Activated T-cell treated with anti-CD3 and anti-CD28 coated beads, Interleukin-2, amount 50 U/mL, for 72 hours (primary cell): ENCODE data around the gene OTUD4. TPM values are rescaled to one million over a fixed set of nuclear protein-coding genes. Genes with fewer than 3 reads are reported as not detected.
A peak's percentile ranks its signal among the peaks of the same experiment; 100 is the strongest.

ENCODE experiments used
- ATAC-seq, 2 donors: fragments of 150-1000 bp; cut with Tn5 transposase; replicated peaks in 1 of 2; 2 replicates each; pipeline ENCODE4 v1.10.0; 2021; ENCODE audit warnings: moderate library complexity in 2 of 2, mild to moderate bottlenecking in 1 of 2
- DNase-seq, 2 donors: peaks; one replicate each; pipeline ENCODE4 v3.0.0; 2021 to 2022; ENCODE audit warnings: mixed read lengths in 1 of 2
- H3K27ac Mint-ChIP-seq: one replicate; pipeline ENCODE4 v1.8.0; 2022; ENCODE audit warnings: mild to moderate bottlenecking, moderate library complexity, mixed read lengths
- H3K27me3 Mint-ChIP-seq: one replicate; pipeline ENCODE4 v1.8.0; 2022; ENCODE audit warnings: low read depth, mixed read lengths
- H3K36me3 Mint-ChIP-seq, 2 donors: one replicate each; pipeline ENCODE4 v1.8.0; 2022; ENCODE audit warnings: mixed read lengths in 2 of 2, mild to moderate bottlenecking in 1 of 2; ENCODE audit not compliant: insufficient read depth in 2 of 2
- H3K4me1 Mint-ChIP-seq: one replicate; pipeline ENCODE4 v1.8.0; 2022; ENCODE audit warnings: low read depth, mixed read lengths
- H3K4me3 Mint-ChIP-seq, 2 donors: one replicate each; pipeline ENCODE4 v1.8.0; 2022; ENCODE audit warnings: mild to moderate bottlenecking in 2 of 2, mixed read lengths in 2 of 2, moderate library complexity in 2 of 2
- H3K9me3 Mint-ChIP-seq, 2 donors: one replicate each; pipeline ENCODE4 v1.8.0; 2022; ENCODE audit warnings: mixed read lengths in 2 of 2
- total RNA-seq, 2 donors: library from RNA; stranded (reverse); gene quantifications; one replicate each; pipeline ENCODE4 v1.2.3, GENCODE V29; 2022

Gene OTUD4
- total RNA-seq, 2 donors from 2014 or later: 50.0 to 67.3 TPM

GRCh38 chr4:145097331-145097820 is 83.0 kb downstream of the OTUD4 start:
- DNase-seq: no peak
- H3K27me3 Mint-ChIP-seq: no peaks in the 10 kb centered on the region
- H3K36me3 Mint-ChIP-seq: peaks cover 19 to 33% of the 10 kb centered on the region in 2 donors
- peak overlapping the region; percentile 99 for H3K27ac Mint-ChIP-seq
- H3K4me1 Mint-ChIP-seq: peaks cover 5% of the 10 kb centered on the region
- peak overlapping the region; percentile 91 to 98 for H3K4me3 Mint-ChIP-seq
- no peaks in the 10 kb centered on the region for H3K9me3 Mint-ChIP-seq
- peak; percentile 3 for ATAC-seq

GRCh38 chr4:145093638-145094037 is 86.8 kb downstream of the OTUD4 start:
- DNase-seq (no peak), ATAC-seq (no peak)
- no peaks in the 10 kb centered on the region for H3K27me3 Mint-ChIP-seq
- H3K9me3 Mint-ChIP-seq: no peaks in the 10 kb centered on the region
- H3K27ac Mint-ChIP-seq: no peak overlapping the region
- peaks cover 16% of the 10 kb centered on the region for H3K4me1 Mint-ChIP-seq
- H3K4me3 Mint-ChIP-seq: no peak overlapping the region
- H3K36me3 Mint-ChIP-seq: peaks cover 24 to 40% of the 10 kb centered on the region in 2 donors

- Mint-ChIP-seq H3K4me3 (no peak overlapping the region), H3K36me3 (peaks cover 25 to 53% of the 10 kb centered on the region in 2 donors), H3K27ac (no peak overlapping the region), H3K9me3 (no peaks in the 10 kb centered on the region), H3K4me1 (peaks cover 28% of the 10 kb centered on the region), H3K27me3 (no peaks in the 10 kb centered on the region)
- ATAC-seq: no peak
- DNase-seq: no peak
Measured at GRCh38 chr4:145090380-145090779, 90.0 kb downstream of the OTUD4 start.

GRCh38 chr4:145083891-145084605 is 96.3 kb downstream of the OTUD4 start:
- no peak for DNase-seq
- Mint-ChIP-seq H3K4me1 (peaks cover 22% of the 10 kb centered on the region), H3K36me3 (peaks cover 6 to 21% of the 10 kb centered on the region in 2 donors), H3K27ac (peak overlapping the region; percentile 1), H3K9me3 (no peaks in the 10 kb centered on the region), H3K27me3 (no peaks in the 10 kb centered on the region), H3K4me3 (no peak overlapping the region)
- peak in 1 of 2 donors; percentile 63 for ATAC-seq

Other genes starting within 250 kb of the OTUD4 start
- gene ANAPC10, start 82.4 kb downstream of the OTUD4 start, total RNA-seq: 10 to 100 TPM; 25.2 to 29.4 TPM
- 100 to 1,000 TPM in 1 of 2 donors, 10 to 100 TPM in 1; 85.0 to 118 TPM for gene ABCE1, start 82.3 kb downstream of the OTUD4 start, total RNA-seq